ENCODE measurements around the gene GCN1. TPM values are rescaled to one million over a fixed set of nuclear protein-coding genes. Genes with fewer than 3 reads are reported as not detected.

The GCN1 gene
- total RNA-seq, 1 donor from 2014 or later: 114 TPM

- no peak overlapping the region for H3K4me3 Mint-ChIP-seq
- H3K9me3 Mint-ChIP-seq: no peaks in the 10 kb centered on the region
- H3K4me1 Mint-ChIP-seq: no peaks in the 10 kb centered on the region
- H3K27me3 Mint-ChIP-seq (ENCODE audit: low read depth): no peaks in the 10 kb centered on the region
- no peak overlapping the region for H3K27ac Mint-ChIP-seq (ENCODE audit: unreplicated experiment)
- DNase-seq (ENCODE audit: low read depth, low spot score): no peak
- no peak for TF ChIP-seq CTCF (conservative IDR thresholded peaks at IDR 0.05)
- peaks cover 12% of the 10 kb centered on the region for H3K36me3 Mint-ChIP-seq (ENCODE audit: low read depth)
These were observed 36.2 kb downstream of the GCN1 start for GRCh38 chr12:120158351-120158750.

GRCh38 chr12:120157678-120158077, 36.8 kb downstream of the GCN1 start:
- Mint-ChIP-seq H3K27me3 (ENCODE audit: low read depth) (no peaks in the 10 kb centered on the region), H3K9me3 (no peaks in the 10 kb centered on the region), H3K4me1 (no peaks in the 10 kb centered on the region), H3K36me3 (ENCODE audit: low read depth) (peaks cover 12% of the 10 kb centered on the region), H3K27ac (ENCODE audit: unreplicated experiment) (no peak overlapping the region), H3K4me3 (no peak overlapping the region)
- no peak for TF ChIP-seq CTCF (conservative IDR thresholded peaks at IDR 0.05)
- DNase-seq (ENCODE audit: low read depth, low spot score): no peak

- TF ChIP-seq CTCF (conservative IDR thresholded peaks at IDR 0.05): no peak
- no peaks in the 10 kb centered on the region for H3K27me3 Mint-ChIP-seq (ENCODE audit: low read depth)
- H3K36me3 Mint-ChIP-seq (ENCODE audit: low read depth): peaks cover 9% of the 10 kb centered on the region
- peak overlapping the region; percentile 57 for H3K27ac Mint-ChIP-seq (ENCODE audit: unreplicated experiment)
- DNase-seq (ENCODE audit: low read depth, low spot score): no peak
- H3K9me3 Mint-ChIP-seq: no peaks in the 10 kb centered on the region
- H3K4me3 Mint-ChIP-seq: no peak overlapping the region
- no peaks in the 10 kb centered on the region for H3K4me1 Mint-ChIP-seq
These were observed 37.9 kb downstream of the GCN1 start for GRCh38 chr12:120156315-120157259.

GRCh38 chr12:120155072-120155471, 39.4 kb downstream of the GCN1 start:
- H3K27ac Mint-ChIP-seq (ENCODE audit: unreplicated experiment): no peak overlapping the region
- H3K4me3 Mint-ChIP-seq: no peak overlapping the region
- no peak for TF ChIP-seq CTCF (conservative IDR thresholded peaks at IDR 0.05)
- H3K36me3 Mint-ChIP-seq (ENCODE audit: low read depth): peaks cover 5% of the 10 kb centered on the region
- H3K4me1 Mint-ChIP-seq: no peaks in the 10 kb centered on the region
- no peaks in the 10 kb centered on the region for H3K9me3 Mint-ChIP-seq
- no peaks in the 10 kb centered on the region for H3K27me3 Mint-ChIP-seq (ENCODE audit: low read depth)
- DNase-seq (ENCODE audit: low read depth, low spot score): no peak

- H3K27ac Mint-ChIP-seq (ENCODE audit: unreplicated experiment): no peak overlapping the region
- no peak overlapping the region for H3K4me3 Mint-ChIP-seq
- no peaks in the 10 kb centered on the region for H3K4me1 Mint-ChIP-seq
- no peak for DNase-seq (ENCODE audit: low read depth, low spot score)
- no peaks in the 10 kb centered on the region for H3K9me3 Mint-ChIP-seq
- no peak for TF ChIP-seq CTCF (conservative IDR thresholded peaks at IDR 0.05)
- H3K36me3 Mint-ChIP-seq (ENCODE audit: low read depth): peaks cover 8% of the 10 kb centered on the region
- H3K27me3 Mint-ChIP-seq (ENCODE audit: low read depth): no peaks in the 10 kb centered on the region
These were observed 43.5 kb downstream of the GCN1 start for GRCh38 chr12:120150919-120151525.

Data from neural crest cell (in vitro differentiated cells).